ENCODE data around the gene JAK1. TPM values are rescaled to one million over a fixed set of nuclear protein-coding genes. Genes with fewer than 3 reads are reported as not detected.

The JAK1 gene
- total and polyA plus RNA-seq, 2 donors (not counting 3 experiments of a cell fraction or from before 2014, with no cell fraction given): 68.8 to 177 TPM

- Histone ChIP-seq H3K4me1 (ENCODE audit: control insufficient read depth, extremely low read depth, insufficient read depth, low read length) (peaks cover 30% of the 10 kb centered on the region), H4K20me1 (replicated peaks; ENCODE audit: control insufficient read depth, extremely low read depth, insufficient read depth, low read length) (peaks cover 4% of the 10 kb centered on the region), H3K9me3 (replicated peaks; ENCODE audit: control insufficient read depth, insufficient read depth, low read length) (no peaks in the 10 kb centered on the region), H3K79me2 (ENCODE audit: control insufficient read depth, insufficient read depth, low read length) (peaks cover 80% of the 10 kb centered on the region), H3K27ac (ENCODE audit: insufficient read depth, low read depth, low read length) (no peak overlapping the region), H3K36me3 (ENCODE audit: control insufficient read depth in 2 of 2, extremely low read depth in 1 of 2, insufficient read depth in 2 of 2, low read length in 2 of 2) (no peaks in the 10 kb centered on the region), H3K27me3 (ENCODE audit: control insufficient read depth in 2 of 2, insufficient read depth in 2 of 2, low read length in 2 of 2) (no peaks in the 10 kb centered on the region), H3K9me1 (replicated peaks; ENCODE audit: control insufficient read depth, extremely low read depth, insufficient read depth, low read length) (no peaks in the 10 kb centered on the region), H2AFZ (ENCODE audit: low read depth, low read length) (no peak overlapping the region), H3K9ac (replicated peaks; ENCODE audit: extremely low read depth, insufficient read depth, low read length) (no peak overlapping the region), H3K4me2 (ENCODE audit: insufficient read depth, low read length) (no peak overlapping the region), H3K4me3 (replicated peaks in 1 of 3; ENCODE audit: insufficient read depth in 1 of 3, low read depth in 1 of 3, low read length in 3 of 3) (no peak overlapping the region)
- intact Hi-C loops (cut with micrococcal nuclease): no loop called here
- POLR2A ChIA-PET: no interaction called here
- no TSS peak for BruUV-seq (replicated peaks)
- FAIRE-seq (no peak), DNase-seq (ENCODE audit: low read depth, low spot score) (no peak)
- CTCF ChIA-PET: no interaction called here
- dilution Hi-C loops (cut with MboI; ENCODE audit: extremely low pct_ligation_motif_present, low sequenced_read_pairs): no loop called here
- TF ChIP-seq CTCF (IDR thresholded peaks at IDR 0.05; ENCODE audit: extremely low read depth in 1 of 2, insufficient read depth in 1 of 2, low read depth in 1 of 2, low read length in 2 of 2) (no peak), FOS (IDR thresholded peaks at IDR 0.05; ENCODE audit: borderline replicate concordance, insufficient read depth, low read length) (no peak), POLR2A (IDR thresholded peaks at IDR 0.05; ENCODE audit: low read depth, low read length) (no peak), POLR2AphosphoS5 (IDR thresholded peaks at IDR 0.05; ENCODE audit: insufficient read depth, low read depth, low read length) (no peak), MYC (IDR thresholded peaks at IDR 0.05; ENCODE audit: low read depth, low read length) (no peak), JUN (IDR thresholded peaks at IDR 0.05; ENCODE audit: borderline replicate concordance, insufficient read depth, insufficient read length, low read depth) (no peak), GATA2 (IDR thresholded peaks at IDR 0.05; ENCODE audit: insufficient read depth, insufficient read length, low read depth, low read length) (no peak), EZH2 (IDR thresholded peaks at IDR 0.05; ENCODE audit: borderline replicate concordance, low read depth, low read length, severe bottlenecking) (no peak)
- TF ChIP-seq, protein P1, sequence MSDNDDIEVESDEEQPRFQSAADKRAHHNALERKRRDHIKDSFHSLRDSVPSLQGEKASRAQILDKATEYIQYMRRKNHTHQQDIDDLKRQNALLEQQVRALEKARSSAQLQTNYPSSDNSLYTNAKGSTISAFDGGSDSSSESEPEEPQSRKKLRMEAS (IDR thresholded peaks at IDR 0.05; ENCODE audit: insufficient read depth, insufficient read length): no peak
Observed at GRCh38 chr1:64900916-64901315, 65.4 kb downstream of the JAK1 start.

Data from endothelial cell of umbilical vein (primary cell).